Ovary (tissue), 3 donors: ENCODE measurements around the gene CCL1.

ENCODE experiments used
- CTCF ChIP-seq, 3 donors: fragments of 450-650 bp in 2 of 3; fragments of 200-600 bp in 1 of 3; IDR thresholded peaks; one replicate each; pipeline versions ENCODE4 v1.5.1 to v1.8.0; 2016 to 2022; ENCODE audit warnings: antibody characterized with exemption in 3 of 3, mild to moderate bottlenecking in 1 of 3
- EP300 ChIP-seq: sonication (generic); formaldehyde crosslinking; IDR thresholded peaks from one replicate; pipeline ENCODE4 v1.6.1; 2017; ENCODE audit warnings: antibody characterized with exemption
- POLR2A ChIP-seq: fragments of 450-650 bp; IDR thresholded peaks from one replicate; pipeline ENCODE4 v1.6.1; 2017; ENCODE audit warnings: antibody characterized with exemption, mild to moderate bottlenecking, moderate library complexity
- donor health status: DM: no; HTN: no; CAD: no.

DNA sequence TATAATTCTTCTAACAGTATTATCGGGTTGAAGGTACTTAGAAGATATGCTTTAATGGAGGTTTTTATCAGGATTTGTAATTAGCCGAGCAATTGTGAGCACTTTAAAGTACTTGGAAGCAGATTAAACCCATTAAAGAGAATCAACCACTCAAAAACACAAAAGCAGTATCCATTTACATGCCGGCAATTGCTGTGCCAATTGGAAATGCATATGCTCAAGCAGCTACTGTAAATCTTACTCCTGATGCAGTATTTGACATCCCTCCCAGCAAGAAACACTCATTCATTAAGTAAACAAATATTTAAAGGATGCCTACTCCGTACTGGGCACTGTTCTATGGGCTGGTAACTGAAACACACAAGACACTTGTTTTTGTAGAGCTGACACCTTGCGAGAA lies 11.4 kb upstream of the CCL1 start:
- no peak for TF ChIP-seq CTCF (IDR thresholded peaks at IDR 0.05)
- no peak for TF ChIP-seq POLR2A
- TF ChIP-seq EP300, result no peak
